GM19455 (cell line): ENCODE measurements around the gene CPSF6.
"Not testable (repeated sequence)": the region's sequence is repeated elsewhere in the genome, so short reads cannot be mapped to it uniquely, and the experiment has no call there.

Source experiments
- ATAC-seq: cut with Tn5 transposase; IDR thresholded peaks from one replicate; pipeline ENCODE4 v1.9.1; 2021; ENCODE audit not compliant: unreplicated experiment

The CPSF6 gene

DNA sequence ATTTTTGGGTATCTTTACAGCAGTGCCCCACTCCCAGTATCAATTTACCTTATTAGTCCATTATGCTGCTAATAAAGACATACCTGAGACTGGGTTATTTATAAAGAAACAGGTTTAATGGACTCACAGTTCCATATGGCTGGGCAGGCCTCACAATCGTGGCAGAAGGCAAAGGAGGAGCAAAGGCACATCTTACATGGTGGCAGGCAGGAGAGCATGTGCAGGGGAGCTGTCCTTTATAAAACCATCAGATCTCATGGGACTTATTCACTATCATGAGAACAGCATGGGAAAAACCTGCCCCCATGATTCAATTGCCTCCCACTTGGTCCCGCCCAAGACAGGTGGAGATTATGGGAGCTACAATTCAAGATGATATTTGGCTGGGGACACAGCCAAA is 77.9 kb downstream of the CPSF6 start:
- ATAC-seq = not testable (repeated sequence)

DNA sequence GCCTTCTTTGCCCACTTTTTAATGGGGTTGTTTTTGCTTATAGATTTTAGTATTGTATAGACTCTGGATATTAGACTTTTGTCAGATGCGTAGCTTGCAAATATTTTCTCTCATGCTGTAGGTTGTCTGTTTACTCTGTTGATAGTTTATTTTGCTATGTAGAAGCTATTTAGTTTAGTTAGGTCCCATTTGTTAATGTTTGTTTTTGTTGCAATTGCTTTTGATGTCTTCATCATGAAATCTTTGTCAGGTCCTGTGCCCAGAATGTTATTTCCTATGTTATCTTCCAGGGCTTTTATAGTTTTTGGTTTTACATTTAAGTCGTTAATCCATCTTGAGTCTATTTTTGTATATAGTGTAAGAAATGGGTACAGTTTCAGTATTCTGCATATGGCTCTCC is 78.9 kb downstream of the CPSF6 start:
- ATAC-seq = no peak

DNA sequence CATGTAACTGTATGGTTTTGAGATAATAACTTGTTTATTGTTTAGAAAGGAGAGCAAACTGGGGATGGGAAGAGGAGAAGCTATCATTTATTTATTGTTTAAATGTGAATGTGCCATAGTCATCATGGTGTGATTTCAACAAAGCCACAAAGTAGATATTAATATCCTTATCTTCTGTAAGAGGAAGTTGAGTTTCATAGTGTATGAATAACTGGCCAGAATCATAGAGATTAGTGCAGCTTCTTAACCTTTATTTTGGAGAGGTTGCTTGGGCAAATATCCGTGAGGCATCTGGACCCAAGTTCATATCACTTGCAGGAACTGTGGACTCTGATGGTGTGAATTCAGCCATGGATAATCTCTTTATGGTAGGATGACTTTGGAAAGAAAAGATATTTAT is 82.0 kb downstream of the CPSF6 start:
- ATAC-seq = no peak
